HCT116 (cell line): Measurements from ENCODE around the gene LHX3. TPM values are rescaled to one million over a fixed set of nuclear protein-coding genes. Genes with fewer than 3 reads are reported as not detected.

Source experiments
- ATAC-seq: fragments of 200-7000 bp; cut with Tn5 transposase; 2 replicates; pipeline ENCODE4 v1.9.1; 2020; ENCODE audit warnings: mild to moderate bottlenecking, moderate library complexity
- BruUV-seq: library from RNA; stranded (reverse); fragments of 400-500 nt; replicated peaks from 2 replicates; lab custom pipeline; 2021; lab: Mats Ljungman, UMichigan
- CTCF ChIA-PET: fragments of 300-600 bp; sonication (Branson Sonifier 250); formaldehyde crosslinking; loops from one replicate; lab custom pipeline; 2021; ENCODE audit warnings: antibody characterized with exemption; lab: Charles Lee
- POLR2A ChIA-PET: fragments of 300-600, 350-600 bp; sonication (Branson Sonifier 250); formaldehyde crosslinking; loops from one replicate; lab custom pipeline; 2021; ENCODE audit warnings: antibody characterized with exemption; lab: Charles Lee
- RAD21 ChIA-PET, 2 experiments: fragments of 300-600 bp; sonication (Branson Sonifier 250); formaldehyde crosslinking; loops; one replicate each; lab custom pipeline; 2023; ENCODE audit warnings: low total read pairs in 2 of 2; ENCODE audit not compliant: uncharacterized antibody in 2 of 2, unreplicated experiment in 2 of 2, low non-redundant PET in 1 of 2; lab: Charles Lee
- DNase-seq: peaks from one replicate; pipeline ENCODE4 v3.0.0-alpha.2; 2010; ENCODE audit warnings: low read depth, low spot score
- H2AFZ ChIP-seq: fragments of 200-600 bp; shearing (Covaris generic), sonication (generic); 2 replicates; pipeline ENCODE4 v1.6.1; 2017; ENCODE audit warnings: low read depth, mixed run types, mixed read lengths, antibody characterized with exemption, low read length; ENCODE audit not compliant: poor library complexity, severe bottlenecking
- H3K27ac ChIP-seq: 2 replicates; pipeline ENCODE4 v1.5.1; 2012; ENCODE audit warnings: low read depth, low read length
- H3K27me3 ChIP-seq: fragments of 200-600 bp; sonication (generic); 2 replicates; pipeline ENCODE4 v1.6.1; 2016; ENCODE audit warnings: mixed run types, low read length, mixed read lengths; ENCODE audit not compliant: insufficient read depth
- H3K36me3 ChIP-seq, 2 experiments: fragments of 200-500 bp in 1 of 2; fragments of 200-600 bp in 1 of 2; sonication (Bioruptor generic) in 1 of 2; sonication (generic) in 1 of 2; 2 replicates each; pipeline versions ENCODE4 v1.5.1 to v1.6.1; 2014 to 2016; ENCODE audit warnings: low read length in 2 of 2, inconsistent platforms in 1 of 2, mixed read lengths in 1 of 2, mixed run types in 1 of 2; ENCODE audit not compliant: insufficient read depth in 2 of 2, control insufficient read depth in 1 of 2
- H3K4me1 ChIP-seq, 2 experiments: fragments of 200-600 bp in 1 of 2; sonication (generic) in 1 of 2; 2 replicates each; pipeline versions ENCODE4 v1.5.1 to v1.6.1; 2012 to 2017; ENCODE audit warnings: low read length in 2 of 2, inconsistent platforms in 1 of 2, mild to moderate bottlenecking in 1 of 2, mixed read lengths in 1 of 2, mixed run types in 1 of 2, moderate library complexity in 1 of 2; ENCODE audit not compliant: insufficient read depth in 2 of 2, control insufficient read depth in 1 of 2
- H3K4me2 ChIP-seq: fragments of 200-600 bp; sonication (generic); 2 replicates; pipeline ENCODE4 v1.6.1; 2017; ENCODE audit warnings: mixed run types, low read length, mixed read lengths
- H3K4me3 ChIP-seq, 2 experiments: fragments of 200-600 bp in 1 of 2; sonication (generic) in 1 of 2; replicated peaks in 1 of 2; 2 replicates each; pipeline ENCODE4 v1.5.1; 2011 to 2016; ENCODE audit warnings: low read length in 2 of 2, control low read depth in 1 of 2, low read depth in 1 of 2, mild to moderate bottlenecking in 1 of 2, mixed read lengths in 1 of 2, mixed run types in 1 of 2
- H3K79me2 ChIP-seq: fragments of 200-600 bp; sonication (generic); 2 replicates; pipeline ENCODE4 v1.6.1; 2017; ENCODE audit warnings: mild to moderate bottlenecking, mixed run types, low read length, moderate library complexity, mixed read lengths; ENCODE audit not compliant: insufficient read depth
- H3K9ac ChIP-seq: fragments of 200-600 bp; sonication (generic); 2 replicates; pipeline ENCODE4 v1.6.1; 2016; ENCODE audit warnings: low read length, mixed read lengths
- H3K9me2 ChIP-seq: fragments of 200-600 bp; sonication (generic), shearing (Covaris generic); 2 replicates; pipeline ENCODE4 v1.6.1; 2017; ENCODE audit warnings: mixed run types, mild to moderate bottlenecking, moderate library complexity; ENCODE audit not compliant: insufficient read depth
- H3K9me3 ChIP-seq, 2 experiments: fragments of 200-500 bp in 1 of 2; fragments of 200-600 bp in 1 of 2; sonication (Bioruptor generic) in 1 of 2; sonication (generic) in 1 of 2; 2 replicates each; pipeline ENCODE4 v1.6.1; 2014 to 2017; ENCODE audit warnings: low read length in 2 of 2, mixed read lengths in 2 of 2, inconsistent platforms in 1 of 2, low read depth in 1 of 2, mild to moderate bottlenecking in 1 of 2, mixed run types in 1 of 2, moderate library complexity in 1 of 2; ENCODE audit not compliant: control insufficient read depth in 1 of 2, insufficient read depth in 1 of 2
- H4K20me1 ChIP-seq: fragments of 200-600 bp; sonication (generic), shearing (Covaris generic); 2 replicates; pipeline ENCODE4 v1.6.1; 2017; ENCODE audit warnings: mixed run types, mild to moderate bottlenecking, moderate library complexity; ENCODE audit not compliant: insufficient read depth
- ATF3 ChIP-seq: IDR thresholded peaks from 2 replicates; pipeline ENCODE4 v1.6.1; 2012
- CBX3 ChIP-seq: IDR thresholded peaks from 2 replicates; pipeline ENCODE4 v1.6.1; 2012; ENCODE audit warnings: low read depth
- EGR1 ChIP-seq: IDR thresholded peaks from 2 replicates; pipeline ENCODE4 v1.6.1; 2012; ENCODE audit warnings: low read depth
- FOSL1 ChIP-seq: IDR thresholded peaks from 2 replicates; pipeline ENCODE4 v1.6.1; 2012; ENCODE audit warnings: low read depth
- RAD21 ChIP-seq: IDR thresholded peaks from 2 replicates; pipeline ENCODE4 v1.6.1; 2012; ENCODE audit warnings: low read depth, mild to moderate bottlenecking
- REST ChIP-seq: IDR thresholded peaks from 2 replicates; pipeline ENCODE4 v1.6.1; 2012; ENCODE audit warnings: low read depth
- SIN3A ChIP-seq: IDR thresholded peaks from 2 replicates; pipeline ENCODE4 v1.6.1; 2012; ENCODE audit warnings: low read depth
- SRF ChIP-seq: IDR thresholded peaks from 2 replicates; pipeline ENCODE4 v1.6.1; 2012; ENCODE audit warnings: low read depth
- intact Hi-C: fragments of 100-400 bp; cut with micrococcal nuclease; formaldehyde crosslinking; loops from 2 replicates; pipeline ENCODE4 v1.10.0; 2022
- total RNA-seq: library from RNA; stranded (reverse); gene quantifications from one replicate; pipeline ENCODE4 v1.2.1, GENCODE V29; 2021; ENCODE audit not compliant: unreplicated experiment

The LHX3 gene
- total RNA-seq, 1 experiment from 2014 or later, result not detected

GRCh38 chr9:136160381-136160841 is 44.5 kb downstream of the LHX3 start:
- CTCF ChIA-PET, result interaction anchor here (1.2 kb wide), 1 partner anchor 10 kb away, joined by 4 read pairs; no protein-coding TSS in a partner anchor
- POLR2A ChIA-PET, result no interaction called here
- Histone ChIP-seq H3K27ac (no peak overlapping the region), H4K20me1 (no peaks in the 10 kb centered on the region), H3K4me2 (no peak overlapping the region), H3K4me1 (peaks cover 4 to 7% of the 10 kb centered on the region in 2 experiments; a peak in 3 of 4 replicates), H2AFZ (no peak overlapping the region), H3K9me3 (no peaks in the 10 kb centered on the region), H3K9ac (no peak overlapping the region), H3K9me2 (no peaks in the 10 kb centered on the region), H3K4me3 (no peak overlapping the region), H3K79me2 (no peaks in the 10 kb centered on the region), H3K27me3 (no peaks in the 10 kb centered on the region), H3K36me3 (no peaks in the 10 kb centered on the region)
- TF ChIP-seq RAD21 (no peak), ATF3 (no peak), SRF (no peak), EGR1 (no peak), REST (no peak), SIN3A (no peak), FOSL1 (no peak), CBX3 (no peak)
- DNase-seq (no peak), ATAC-seq (peak; percentile 82)
- no TSS peak for BruUV-seq
- intact Hi-C loops, result no loop called here
- RAD21 ChIA-PET, result no interaction called here
